CD4-positive, alpha-beta memory T cell (primary cell): Measurements from ENCODE around the gene HK2. TPM values are rescaled to one million over a fixed set of nuclear protein-coding genes. Genes with fewer than 3 reads are reported as not detected.
"Not testable (repeated sequence)": the region's sequence is repeated elsewhere in the genome, so short reads cannot be mapped to it uniquely, and the experiment has no call there.

Experiments used
- CTCF ChIA-PET: fragments of 350-600 bp; sonication (Branson Sonifier 250); formaldehyde crosslinking; loops from one replicate; lab custom pipeline; 2021; ENCODE audit warnings: inconsistent platforms; ENCODE audit not compliant: partially characterized antibody; lab: Charles Lee
- POLR2A ChIA-PET: fragments of 350-600 bp; sonication (Branson Sonifier 250); formaldehyde crosslinking; loops from one replicate; lab custom pipeline; 2021; ENCODE audit not compliant: partially characterized antibody; lab: Charles Lee
- DNase-seq, 5 donors: peaks; one replicate each; pipeline versions ENCODE4 v3.0.0 to v3.0.0-alpha.2; 2020 to 2022; ENCODE audit warnings: mixed read lengths in 1 of 5
- H3K27ac ChIP-seq: one replicate; pipeline ENCODE4 v1.7.0; 2013; ENCODE audit warnings: low read depth, low read length
- H3K27me3 ChIP-seq: 2 replicates; pipeline ENCODE4 v1.7.0; 2013; ENCODE audit warnings: mild to moderate bottlenecking, low read length, moderate library complexity; ENCODE audit not compliant: insufficient read depth
- H3K36me3 ChIP-seq: 2 replicates; pipeline ENCODE4 v1.7.0; 2013; ENCODE audit warnings: mild to moderate bottlenecking, low read length, moderate library complexity; ENCODE audit not compliant: insufficient read depth
- H3K4me1 ChIP-seq: 2 replicates; pipeline ENCODE4 v1.7.0; 2013; ENCODE audit warnings: mild to moderate bottlenecking, low read length, moderate library complexity; ENCODE audit not compliant: insufficient read depth
- H3K4me3 ChIP-seq, 2 donors: one replicate each; pipeline ENCODE4 v1.7.0; 2013; ENCODE audit warnings: low read length in 2 of 2, mild to moderate bottlenecking in 1 of 2
- H3K9me3 ChIP-seq, 2 donors: one replicate each; pipeline ENCODE4 v1.7.0; 2013; ENCODE audit warnings: low read length in 2 of 2, control low read depth in 1 of 2; ENCODE audit not compliant: control insufficient read depth in 1 of 2
- H3K27ac Mint-ChIP-seq, 7 donors: one replicate each; pipeline ENCODE4 v1.8.0; 2020 to 2021; ENCODE audit warnings: mixed read lengths in 7 of 7, mild to moderate bottlenecking in 6 of 7, inconsistent platforms in 3 of 7, moderate library complexity in 3 of 7
- H3K27me3 Mint-ChIP-seq, 2 donors: one replicate each; pipeline ENCODE4 v1.8.0; 2020 to 2021; ENCODE audit warnings: mixed read lengths in 2 of 2
- H3K36me3 Mint-ChIP-seq, 2 donors: one replicate each; pipeline ENCODE4 v1.8.0; 2020 to 2021; ENCODE audit warnings: mixed read lengths in 2 of 2, inconsistent platforms in 1 of 2, mild to moderate bottlenecking in 1 of 2
- H3K4me1 Mint-ChIP-seq, 4 donors: one replicate each; pipeline ENCODE4 v1.8.0; 2020 to 2021; ENCODE audit warnings: mixed read lengths in 4 of 4, mild to moderate bottlenecking in 1 of 4
- H3K4me3 Mint-ChIP-seq, 8 donors: one replicate each; pipeline ENCODE4 v1.8.0; 2020 to 2021; ENCODE audit warnings: mixed read lengths in 8 of 8, mild to moderate bottlenecking in 7 of 8, moderate library complexity in 6 of 8, inconsistent platforms in 3 of 8
- H3K9me3 Mint-ChIP-seq, 8 donors: one replicate each; pipeline ENCODE4 v1.8.0; 2020 to 2021; ENCODE audit warnings: mixed read lengths in 8 of 8, mild to moderate bottlenecking in 5 of 8, inconsistent platforms in 3 of 8, moderate library complexity in 1 of 8
- intact Hi-C: fragments of 100-400 bp; cut with micrococcal nuclease; formaldehyde crosslinking; loops from one replicate; pipeline ENCODE4 v1.15.1; 2023
- polyA plus RNA-seq, 2 donors: library from polyadenylated mRNA; unstranded; fragments of 300-500 nt; fragmentation: Illumina TruSeq; gene quantifications; one replicate each; pipeline ENCODE4 v1.2.3, GENCODE V29; 2021
- total RNA-seq, 2 experiments: library from RNA; stranded (reverse); gene quantifications; one replicate each; pipeline ENCODE4 v1.2.3, GENCODE V29; 2021

Gene HK2
- total and polyA plus RNA-seq, 4 experiments from 2014 or later, result 1.7 to 9.4 (median 6.1) TPM

- H3K36me3 Mint-ChIP-seq, result peaks cover 5 to 16% of the 10 kb centered on the region in 2 donors
- H3K9me3 Mint-ChIP-seq, H3K36me3 ChIP-seq, H3K27ac Mint-ChIP-seq, H3K4me3 Mint-ChIP-seq, H3K4me1 ChIP-seq, H3K4me1 Mint-ChIP-seq, H3K27ac ChIP-seq, H3K9me3 ChIP-seq, POLR2A ChIA-PET, H3K27me3 Mint-ChIP-seq, H3K4me3 ChIP-seq, intact Hi-C loops, H3K27me3 ChIP-seq, CTCF ChIA-PET, DNase-seq: not testable (repeated sequence)
These were observed 66.3 kb downstream of the HK2 start for GRCh38 chr2:74900225-74900624.

GRCh38 chr2:74902281-74902860 lies 68.4 kb downstream of the HK2 start:
- Mint-ChIP-seq H3K36me3 (no peaks in the 10 kb centered on the region), H3K27ac (no peak overlapping the region), H3K9me3 (peaks cover 0 to 8% (median 4%) of the 10 kb centered on the region in 8 donors), H3K4me3 (peak overlapping the region in 1 of 8 donors; percentile 1), H3K27me3 (peaks cover 0 to 8% of the 10 kb centered on the region in 2 donors), H3K4me1 (no peaks in the 10 kb centered on the region)
- H3K27me3 ChIP-seq, result no peaks in the 10 kb centered on the region
- no peak overlapping the region for H3K27ac ChIP-seq
- no peak for DNase-seq
- H3K4me3 ChIP-seq, result no peak overlapping the region
- POLR2A ChIA-PET, result no interaction called here
- H3K36me3 ChIP-seq, result no peaks in the 10 kb centered on the region
- H3K9me3 ChIP-seq, result no peaks in the 10 kb centered on the region
- intact Hi-C loops, result no loop called here
- no peaks in the 10 kb centered on the region for H3K4me1 ChIP-seq
- CTCF ChIA-PET, result no interaction called here

- no peak overlapping the region for H3K27ac ChIP-seq
- peaks cover 0 to 2% (median 0%) of the 10 kb centered on the region in 8 donors for H3K9me3 Mint-ChIP-seq
- H3K4me3 ChIP-seq, result no peak overlapping the region
- intact Hi-C loops, result no loop called here
- H3K36me3 Mint-ChIP-seq, result peaks cover 0 to 4% of the 10 kb centered on the region in 2 donors
- H3K27me3 Mint-ChIP-seq, result peaks cover 16 to 28% of the 10 kb centered on the region in 2 donors
- no peaks in the 10 kb centered on the region for H3K27me3 ChIP-seq
- H3K4me1 Mint-ChIP-seq, result peaks cover 0 to 11% (median 9%) of the 10 kb centered on the region in 4 donors
- no peaks in the 10 kb centered on the region for H3K36me3 ChIP-seq
- POLR2A ChIA-PET, result no interaction called here
- no peak for DNase-seq
- no peak overlapping the region for H3K4me3 Mint-ChIP-seq
- no peaks in the 10 kb centered on the region for H3K9me3 ChIP-seq
- no peaks in the 10 kb centered on the region for H3K4me1 ChIP-seq
- CTCF ChIA-PET, result no interaction called here
- no peak overlapping the region for H3K27ac Mint-ChIP-seq
These were observed 72.5 kb downstream of the HK2 start for GRCh38 chr2:74906395-74906794.

GRCh38 chr2:74907560-74907959 lies 73.6 kb downstream of the HK2 start:
- H3K4me3 Mint-ChIP-seq, H3K27ac Mint-ChIP-seq, H3K36me3 ChIP-seq, intact Hi-C loops, H3K4me3 ChIP-seq, H3K27me3 ChIP-seq, DNase-seq, H3K9me3 Mint-ChIP-seq, H3K9me3 ChIP-seq, H3K4me1 ChIP-seq, H3K36me3 Mint-ChIP-seq, POLR2A ChIA-PET, H3K27ac ChIP-seq: not testable (repeated sequence)
- peaks cover 20 to 31% of the 10 kb centered on the region in 2 donors for H3K27me3 Mint-ChIP-seq
- H3K4me1 Mint-ChIP-seq, result peaks cover 0 to 11% (median 9%) of the 10 kb centered on the region in 4 donors
- CTCF ChIA-PET, result interaction anchor here (1.0 kb wide), 1 partner anchor 9 kb away, joined by 4 read pairs; no protein-coding TSS in a partner anchor

GRCh38 chr2:74908748-74909444 lies 75.0 kb downstream of the HK2 start:
- Histone ChIP-seq H3K4me1 (no peaks in the 10 kb centered on the region), H3K27me3 (no peaks in the 10 kb centered on the region), H3K27ac (no peak overlapping the region), H3K36me3 (no peaks in the 10 kb centered on the region), H3K4me3 (no peak overlapping the region), H3K9me3 (no peaks in the 10 kb centered on the region)
- Mint-ChIP-seq H3K27ac (no peak overlapping the region), H3K4me1 (peaks cover 0 to 11% (median 9%) of the 10 kb centered on the region in 4 donors), H3K4me3 (peak overlapping the region in 1 of 8 donors; percentile 13), H3K9me3 (peaks cover 0 to 2% (median 0%) of the 10 kb centered on the region in 8 donors), H3K27me3 (peaks cover 21 to 34% of the 10 kb centered on the region in 2 donors), H3K36me3 (peaks cover 0 to 4% of the 10 kb centered on the region in 2 donors)
- no peak for DNase-seq
- ChIA-PET POLR2A (no interaction called here), CTCF (interaction anchor here (0.5 to 0.9 kb wide), 2 partner anchors 10 to 11 kb away, joined by 3 read pairs; no protein-coding TSS in a partner anchor)
- intact Hi-C loops, result no loop called here

GRCh38 chr2:74910245-74910644 lies 76.3 kb downstream of the HK2 start:
- H3K36me3 Mint-ChIP-seq, result peaks cover 0 to 4% of the 10 kb centered on the region in 2 donors
- Histone ChIP-seq H3K4me1 (no peaks in the 10 kb centered on the region), H3K27ac (no peak overlapping the region), H3K4me3 (no peak overlapping the region), H3K36me3 (no peaks in the 10 kb centered on the region), H3K27me3 (no peaks in the 10 kb centered on the region), H3K9me3 (no peaks in the 10 kb centered on the region)
- peaks cover 21 to 43% of the 10 kb centered on the region in 2 donors for H3K27me3 Mint-ChIP-seq
- H3K4me3 Mint-ChIP-seq, result no peak overlapping the region
- no peak overlapping the region for H3K27ac Mint-ChIP-seq
- no peak for DNase-seq
- POLR2A ChIA-PET, result no interaction called here
- CTCF ChIA-PET, result interaction anchor here (1.0 kb wide), 1 partner anchor 698 kb away, joined by 3 read pairs; no protein-coding TSS in a partner anchor
- peaks cover 0 to 11% (median 9%) of the 10 kb centered on the region in 4 donors for H3K4me1 Mint-ChIP-seq
- intact Hi-C loops, result no loop called here
- H3K9me3 Mint-ChIP-seq, result peaks cover 0 to 2% (median 0%) of the 10 kb centered on the region in 8 donors

GRCh38 chr2:74911061-74911460 lies 77.1 kb downstream of the HK2 start:
- Histone ChIP-seq H3K27ac (no peak overlapping the region), H3K4me1 (no peaks in the 10 kb centered on the region), H3K36me3 (no peaks in the 10 kb centered on the region), H3K9me3 (no peaks in the 10 kb centered on the region), H3K4me3 (no peak overlapping the region), H3K27me3 (no peaks in the 10 kb centered on the region)
- Mint-ChIP-seq H3K9me3 (peaks cover 0 to 2% (median 0%) of the 10 kb centered on the region in 8 donors), H3K27ac (no peak overlapping the region), H3K4me1 (peaks cover 0 to 11% (median 9%) of the 10 kb centered on the region in 4 donors), H3K4me3 (no peak overlapping the region), H3K36me3 (peaks cover 0 to 4% of the 10 kb centered on the region in 2 donors), H3K27me3 (peaks cover 21 to 42% of the 10 kb centered on the region in 2 donors)
- intact Hi-C loops, result no loop called here
- no peak for DNase-seq
- CTCF ChIA-PET, result interaction anchor here (1.0 kb wide), 1 partner anchor 697 kb away, joined by 3 read pairs; no protein-coding TSS in a partner anchor
- POLR2A ChIA-PET, result no interaction called here
